K562 (cell line): ENCODE measurements around the gene DAZAP1. TPM values are rescaled to one million over a fixed set of nuclear protein-coding genes. Genes with fewer than 3 reads are reported as not detected.

Source experiments
- ARID3A ChIP-seq: IDR thresholded peaks from 2 replicates; pipeline ENCODE4 v1.6.1; 2012; ENCODE audit warnings: low read depth, low read length, improper control_type of control experiment, borderline replicate concordance
- ARID4B ChIP-seq: sonication (generic); formaldehyde crosslinking; IDR thresholded peaks from 2 replicates; pipeline ENCODE4 v1.8.0; 2022; ENCODE audit warnings: mild to moderate bottlenecking, missing genetic modification reagents
- ATF7 ChIP-seq: fragments of 450-650 bp; IDR thresholded peaks from 2 replicates; pipeline ENCODE4 v1.7.1; 2014; ENCODE audit warnings: mild to moderate bottlenecking, moderate library complexity
- CBX8 ChIP-seq: fragments of 200-600 bp; sonication (generic); IDR thresholded peaks from 2 replicates; pipeline ENCODE4 v1.6.1; 2012; ENCODE audit warnings: borderline replicate concordance, mixed run types, low read depth, mild to moderate bottlenecking, moderate library complexity, mixed read lengths, low read length, control low read depth, inconsistent platforms; ENCODE audit not compliant: poor library complexity, severe bottlenecking; ENCODE audit errors: extremely low read depth
- CEBPZ ChIP-seq: fragments of 150-350 bp; IDR thresholded peaks from 2 replicates; pipeline ENCODE4 v1.6.1; 2014; ENCODE audit warnings: low read depth, mild to moderate bottlenecking, low read length, borderline replicate concordance
- EP300 ChIP-seq: IDR thresholded peaks from 2 replicates; pipeline ENCODE4 v1.6.1; 2012; ENCODE audit warnings: low read length, improper control_type of control experiment
- GABPB2 ChIP-seq: fragments of 250-450 bp; sonication (Bioruptor Pico); conservative IDR thresholded peaks from 2 replicates; pipeline ENCODE4 v1.5.1; 2021; ENCODE audit warnings: mild to moderate bottlenecking
- HMG20B ChIP-seq: fragments of 250-450 bp; sonication (Bioruptor Pico); IDR thresholded peaks from 2 replicates; pipeline ENCODE4 v1.5.0; 2021; ENCODE audit warnings: mild to moderate bottlenecking
- LEF1 ChIP-seq: fragments of 450-650 bp; IDR thresholded peaks from 2 replicates; pipeline ENCODE4 v1.6.1; 2016; ENCODE audit warnings: mild to moderate bottlenecking
- MEIS2 ChIP-seq: fragments of 450-650 bp; IDR thresholded peaks from 2 replicates; pipeline ENCODE4 v1.6.1; 2014; ENCODE audit warnings: mild to moderate bottlenecking; ENCODE audit not compliant: partially characterized antibody
- SETDB1 ChIP-seq: IDR thresholded peaks from one replicate; pipeline ENCODE4 v1.6.1; 2012; ENCODE audit warnings: low read length, control low read depth, inconsistent platforms
- TCF7L2 ChIP-seq: fragments of 150-350 bp; IDR thresholded peaks from 2 replicates; pipeline ENCODE4 v1.6.1; 2016; ENCODE audit warnings: low read depth, mild to moderate bottlenecking, low read length, moderate library complexity
- TEAD2 ChIP-seq: fragments of 450-650 bp; IDR thresholded peaks from 2 replicates; pipeline ENCODE4 v1.6.1; 2016; ENCODE audit warnings: missing genetic modification characterization, control low read depth, missing compliant biosample characterization
- U2AF1 ChIP-seq: fragments of 200-400 bp; formaldehyde crosslinking; optimal IDR thresholded peaks from 2 replicates; pipeline ENCODE3; 2017; ENCODE audit warnings: mild to moderate bottlenecking, low read depth, low read length, moderate library complexity
- ZNF165 ChIP-seq: fragments of 250-450 bp; sonication (Bioruptor Pico); IDR thresholded peaks from 2 replicates; pipeline ENCODE4 v1.4.0; 2020; ENCODE audit warnings: borderline replicate concordance
- ZNF311 ChIP-seq: fragments of 250-450 bp; sonication (Bioruptor Pico); IDR thresholded peaks from 2 replicates; pipeline ENCODE4 v1.4.0; 2020; ENCODE audit warnings: mild to moderate bottlenecking, moderate library complexity
- ZNF384 ChIP-seq: IDR thresholded peaks from 2 replicates; pipeline ENCODE4 v1.6.1; 2012; ENCODE audit warnings: low read depth, low read length, improper control_type of control experiment
- ZNF584 ChIP-seq: fragments of 200-800 bp; sonication (Bioruptor generic); IDR thresholded peaks from 2 replicates; pipeline ENCODE4 v1.6.1; 2016; ENCODE audit warnings: low read depth, mild to moderate bottlenecking, missing genetic modification characterization, missing compliant biosample characterization
- ZNF79 ChIP-seq: fragments of 250-450 bp; sonication (Bioruptor Pico); IDR thresholded peaks from 2 replicates; pipeline ENCODE4 v1.4.0; 2020; ENCODE audit warnings: low read depth, mild to moderate bottlenecking, moderate library complexity
- polyA plus RNA-seq, 8 experiments: library from polyadenylated mRNA; depleted of rRNA in 4 of 8; stranded (reverse) in 5 of 8; unstranded in 3 of 8; fragments of >200 nt; fragmentation: Nextera tagmentation in 2 of 8; fragmentation: Illumina TruSeq in 1 of 8; extraction: Ambion mirVana in 2 of 8; extraction: Trizol in 1 of 8; gene quantifications; 2 replicates each; pipeline versions ENCODE4 v1.2.1 to v1.2.3, GENCODE V29; 2011 to 2014; ENCODE audit warnings: inconsistent platforms in 1 of 8, missing spikeins in 1 of 8
- total RNA-seq, 7 experiments: library from RNA; depleted of rRNA in 6 of 7; stranded (reverse); fragments of >200 nt in 6 of 7; fragmentation: Illumina TruSeq in 2 of 7; extraction: Trizol in 2 of 7; gene quantifications; 2 replicates each; pipeline versions ENCODE4 v1.2.1 to v1.2.3, GENCODE V29; 2011 to 2021; ENCODE audit warnings: low replicate concordance in 1 of 7

The DAZAP1 gene
- total and polyA plus RNA-seq, 9 of the 15 experiments (the other 6 are each of a cell fraction or from before 2014, with no cell fraction given), result 10.8 to 289 (median 142) TPM

- no peak for TF ChIP-seq TCF7L2
- no peak for TF ChIP-seq HMG20B
- TF ChIP-seq CBX8, result no peak
- no peak for TF ChIP-seq U2AF1
- TF ChIP-seq ZNF384, result no peak
- peak; percentile 82 for TF ChIP-seq ARID4B (CRISPR knock-in tag)
- no peak for TF ChIP-seq CEBPZ
- no peak for TF ChIP-seq TEAD2
- no peak for TF ChIP-seq GABPB2
- TF ChIP-seq ATF7, result peak; percentile 91
- TF ChIP-seq ARID3A, result no peak
- TF ChIP-seq ZNF165, result no peak
- no peak; the same call in 1 of the 2 replicates for TF ChIP-seq LEF1
- TF ChIP-seq MEIS2, result peak; percentile 94
- TF ChIP-seq ZNF79 (CRISPR knock-in tag), result no peak
- TF ChIP-seq SETDB1, result peak; percentile 66
- no peak for TF ChIP-seq ZNF311 (CRISPR knock-in tag)
- peak; percentile 94 for TF ChIP-seq ZNF584 (CRISPR knock-in tag)
- peak; percentile 26 for TF ChIP-seq EP300
Observed at GRCh38 chr19:1406774-1407527, 435 bp upstream of the DAZAP1 start (continued).
